Stomach smooth muscle (tissue), 2 donors: ENCODE results near the gene COL5A2.

Source experiments
- H3K27ac ChIP-seq: one replicate; pipeline ENCODE4 v1.7.0; 2013; ENCODE audit warnings: mild to moderate bottlenecking, low read length, inconsistent platforms
- H3K27me3 ChIP-seq, 2 donors: one replicate each; pipeline ENCODE4 v1.7.0; 2013; ENCODE audit warnings: low read length in 2 of 2; ENCODE audit not compliant: insufficient read depth in 2 of 2, control insufficient read depth in 1 of 2
- H3K36me3 ChIP-seq, 2 donors: one replicate each; pipeline ENCODE4 v1.7.0; 2013; ENCODE audit warnings: low read length in 2 of 2; ENCODE audit not compliant: control insufficient read depth in 2 of 2, insufficient read depth in 2 of 2
- H3K4me1 ChIP-seq: one replicate; pipeline ENCODE4 v1.7.0; 2013; ENCODE audit warnings: low read length; ENCODE audit not compliant: control insufficient read depth, insufficient read depth
- H3K4me3 ChIP-seq, 2 donors: one replicate each; pipeline ENCODE4 v1.7.0; 2013; ENCODE audit warnings: low read length in 2 of 2
- H3K9ac ChIP-seq, 2 donors: one replicate each; pipeline ENCODE4 v1.7.0; 2013; ENCODE audit warnings: low read length in 2 of 2, mild to moderate bottlenecking in 1 of 2
- H3K9me3 ChIP-seq, 2 donors: one replicate each; pipeline ENCODE4 v1.7.0; 2013; ENCODE audit warnings: low read length in 2 of 2; ENCODE audit not compliant: control insufficient read depth in 2 of 2
- donor health status: healthy.
- donor health status: Pancreatic carcinoma.

Gene COL5A2

DNA sequence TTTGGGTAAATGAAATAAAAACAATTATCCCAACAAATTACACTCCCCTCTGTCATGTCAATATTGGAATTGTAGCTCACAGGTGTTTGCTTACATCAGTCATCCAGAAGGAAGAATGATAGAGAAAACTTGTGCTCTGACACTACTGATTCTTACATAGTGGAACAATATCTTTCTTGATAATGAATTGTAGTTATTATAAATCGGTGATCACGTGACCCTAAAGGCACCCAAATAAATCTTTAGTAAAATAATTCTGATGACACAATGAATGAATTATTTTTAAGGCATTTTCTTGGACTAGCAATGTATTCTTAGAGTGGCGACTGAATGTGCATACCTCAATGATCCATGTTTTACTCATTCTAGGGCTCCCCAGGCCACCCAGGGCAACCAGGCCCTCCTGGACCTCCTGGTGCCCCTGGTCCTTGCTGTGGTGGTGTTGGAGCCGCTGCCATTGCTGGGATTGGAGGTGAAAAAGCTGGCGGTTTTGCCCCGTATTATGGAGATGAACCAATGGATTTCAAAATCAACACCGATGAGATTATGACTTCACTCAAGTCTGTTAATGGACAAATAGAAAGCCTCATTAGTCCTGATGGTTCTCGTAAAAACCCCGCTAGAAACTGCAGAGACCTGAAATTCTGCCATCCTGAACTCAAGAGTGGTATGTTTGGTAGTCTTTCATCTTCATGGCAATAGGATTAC is 170.9 kb downstream of the COL5A2 start:
- H3K27ac ChIP-seq: no peak overlapping the region
- peaks cover 49 to 51% of the 10 kb centered on the region in 2 donors for H3K36me3 ChIP-seq
- H3K9me3 ChIP-seq: no peaks in the 10 kb centered on the region
- H3K4me1 ChIP-seq: peaks cover 5% of the 10 kb centered on the region
- no peaks in the 10 kb centered on the region for H3K27me3 ChIP-seq
- no peak overlapping the region for H3K9ac ChIP-seq
- no peak overlapping the region for H3K4me3 ChIP-seq

- Histone ChIP-seq H3K9me3 (no peaks in the 10 kb centered on the region), H3K9ac (no peak overlapping the region), H3K27ac (no peak overlapping the region), H3K4me1 (no peaks in the 10 kb centered on the region), H3K4me3 (no peak overlapping the region), H3K27me3 (no peaks in the 10 kb centered on the region), H3K36me3 (peaks cover 68 to 75% of the 10 kb centered on the region in 2 donors)
These were observed 177.5 kb downstream of the COL5A2 start for GRCh38 chr2:189002079-189002478.

DNA sequence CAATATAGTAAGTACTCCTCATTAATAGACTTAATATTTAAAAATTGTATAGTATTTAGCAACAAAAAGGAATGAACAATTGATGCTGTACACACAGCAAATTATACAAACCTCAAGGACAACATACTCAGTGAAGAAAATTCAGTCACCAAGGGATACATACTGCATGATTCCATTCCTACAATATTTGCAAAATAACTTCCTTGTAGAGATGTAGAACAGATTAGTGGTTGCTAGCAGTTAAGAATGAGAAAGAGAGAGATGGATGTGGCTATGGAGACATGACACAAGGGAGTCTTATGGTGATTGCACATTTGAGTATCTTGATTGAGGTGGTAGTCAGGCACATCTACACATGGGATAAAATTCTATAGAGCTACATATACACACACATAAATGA is 179.3 kb downstream of the COL5A2 start:
- Histone ChIP-seq H3K9ac (no peak overlapping the region), H3K27ac (no peak overlapping the region), H3K4me1 (no peaks in the 10 kb centered on the region), H3K27me3 (no peaks in the 10 kb centered on the region), H3K9me3 (no peaks in the 10 kb centered on the region), H3K36me3 (peaks cover 67 to 77% of the 10 kb centered on the region in 2 donors), H3K4me3 (no peak overlapping the region)

GRCh38 chr2:188997263-188997662 is 182.3 kb downstream of the COL5A2 start:
- no peak overlapping the region for H3K4me3 ChIP-seq
- H3K36me3 ChIP-seq: peaks cover 76 to 84% of the 10 kb centered on the region in 2 donors
- H3K27me3 ChIP-seq: no peaks in the 10 kb centered on the region
- no peaks in the 10 kb centered on the region for H3K9me3 ChIP-seq
- H3K4me1 ChIP-seq: no peaks in the 10 kb centered on the region
- no peak overlapping the region for H3K9ac ChIP-seq
- no peak overlapping the region for H3K27ac ChIP-seq

- Histone ChIP-seq H3K4me1 (no peaks in the 10 kb centered on the region), H3K27me3 (no peaks in the 10 kb centered on the region), H3K9me3 (no peaks in the 10 kb centered on the region), H3K36me3 (peaks cover 75 to 77% of the 10 kb centered on the region in 2 donors), H3K27ac (no peak overlapping the region), H3K9ac (no peak overlapping the region), H3K4me3 (no peak overlapping the region)
These were observed 186.3 kb downstream of the COL5A2 start for GRCh38 chr2:188993247-188993646.

- H3K9ac ChIP-seq: no peak overlapping the region
- H3K36me3 ChIP-seq: peaks cover 38 to 56% of the 10 kb centered on the region in 2 donors
- no peaks in the 10 kb centered on the region for H3K9me3 ChIP-seq
- peaks cover 2% of the 10 kb centered on the region for H3K4me1 ChIP-seq
- H3K27me3 ChIP-seq: no peaks in the 10 kb centered on the region
- no peak overlapping the region for H3K4me3 ChIP-seq
- no peak overlapping the region for H3K27ac ChIP-seq
These were observed 192.7 kb downstream of the COL5A2 start for GRCh38 chr2:188986839-188987238.

- peak overlapping the region; percentile 30 to 56 for H3K9ac ChIP-seq
- peaks cover 2% of the 10 kb centered on the region for H3K4me1 ChIP-seq
- H3K9me3 ChIP-seq: no peaks in the 10 kb centered on the region
- H3K27ac ChIP-seq: peak overlapping the region; percentile 50
- peak overlapping the region in 1 of 2 donors; percentile 5 for H3K4me3 ChIP-seq
- H3K36me3 ChIP-seq: peaks cover 22 to 37% of the 10 kb centered on the region in 2 donors
- H3K27me3 ChIP-seq: no peaks in the 10 kb centered on the region
These were observed 194.9 kb downstream of the COL5A2 start for GRCh38 chr2:188984680-188985079.

- H3K36me3 ChIP-seq: peaks cover 20 to 32% of the 10 kb centered on the region in 2 donors
- H3K27ac ChIP-seq: peak overlapping the region; percentile 50
- H3K9me3 ChIP-seq: no peaks in the 10 kb centered on the region
- peak overlapping the region in 1 of 2 donors; percentile 56 for H3K9ac ChIP-seq
- H3K4me1 ChIP-seq: peaks cover 2% of the 10 kb centered on the region
- H3K27me3 ChIP-seq: no peaks in the 10 kb centered on the region
- no peak overlapping the region for H3K4me3 ChIP-seq
These were observed 195.5 kb downstream of the COL5A2 start for GRCh38 chr2:188984065-188984491.

DNA sequence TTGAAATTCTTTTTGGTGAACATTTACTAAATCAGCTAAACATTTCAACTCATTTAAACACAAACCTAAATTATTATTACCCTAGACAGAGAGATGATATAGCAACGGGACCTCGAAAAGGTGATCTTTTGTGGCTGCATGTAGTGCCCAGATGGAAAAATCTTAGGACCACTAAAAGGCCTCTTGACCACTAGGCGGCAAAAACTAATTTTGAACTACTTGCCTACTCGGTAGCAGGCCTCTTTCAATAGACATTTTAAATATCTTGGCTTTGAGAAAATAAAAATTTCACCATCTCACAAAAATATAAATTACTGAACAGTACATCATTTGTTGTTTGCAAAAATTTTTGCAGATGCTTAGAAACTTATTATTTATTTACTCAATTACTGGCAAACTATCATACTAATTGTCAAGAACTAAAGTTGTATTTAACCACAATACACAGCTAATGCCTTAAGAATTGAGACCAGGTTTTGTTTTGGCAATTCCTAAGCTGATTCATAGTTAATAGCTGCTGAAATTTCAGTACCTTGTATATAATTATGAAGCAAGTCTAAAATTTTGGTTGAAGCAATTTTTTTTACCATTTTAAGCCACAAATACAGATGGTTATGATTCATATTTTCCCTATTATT is 196.0 kb downstream of the COL5A2 start:
- no peaks in the 10 kb centered on the region for H3K27me3 ChIP-seq
- H3K9ac ChIP-seq: peak overlapping the region in 1 of 2 donors; percentile 56
- H3K36me3 ChIP-seq: peaks cover 19 to 32% of the 10 kb centered on the region in 2 donors
- H3K27ac ChIP-seq: no peak overlapping the region
- H3K9me3 ChIP-seq: no peaks in the 10 kb centered on the region
- peak overlapping the region in 1 of 2 donors; percentile 3 for H3K4me3 ChIP-seq
- H3K4me1 ChIP-seq: peaks cover 2% of the 10 kb centered on the region
